Stimulated activated CD4-positive, alpha-beta T cell treated with anti-CD3 and anti-CD28 coated beads, Interleukin-12 subunit alpha, Interleukin-12 subunit beta, amount 100 ng/mL, for 4 hours (primary cell): Measurements from ENCODE around the gene HIPK4.
A peak's percentile ranks its signal among the peaks of the same experiment; 100 is the strongest.
"Not testable (repeated sequence)": the region's sequence is repeated elsewhere in the genome, so short reads cannot be mapped to it uniquely, and the experiment has no call there.

ENCODE experiments used
- DNase-seq: peaks from one replicate; pipeline ENCODE4 v3.0.0-alpha.2; 2020

The HIPK4 gene

GRCh38 chr19:40390084-40390742 is at the start of gene HIPK4:
TSS of gene HIPK4 (minus strand) at chr19:40390181. CDS start at chr19:40389902, 279 bp downstream.
- no peak for DNase-seq

- DNase-seq = no peak
Measured at GRCh38 chr19:40438284-40438683, 48.3 kb upstream of the HIPK4 start.

- peak; percentile 43 for DNase-seq
Measured at GRCh38 chr19:40433391-40434216, 43.6 kb upstream of the HIPK4 start.

GRCh38 chr19:40432760-40433159 is 42.8 kb upstream of the HIPK4 start:
- not testable (repeated sequence) for DNase-seq

GRCh38 chr19:40431698-40432097 is 41.7 kb upstream of the HIPK4 start:
- no peak for DNase-seq

- DNase-seq = not testable (repeated sequence)
Measured at GRCh38 chr19:40430242-40430641, 40.3 kb upstream of the HIPK4 start.

GRCh38 chr19:40428197-40428596 is 38.2 kb upstream of the HIPK4 start:
- DNase-seq = not testable (repeated sequence)

- peak; percentile 100 for DNase-seq
Measured at GRCh38 chr19:40425450-40426287, 35.7 kb upstream of the HIPK4 start, which contains the start of gene SERTAD1. TSS of gene SERTAD1 (minus strand) at chr19:40425992. CDS start at chr19:40423546, 2,446 bp downstream.

- DNase-seq = peak; percentile 11
Measured at GRCh38 chr19:40424637-40425449, 34.9 kb upstream of the HIPK4 start.

GRCh38 chr19:40423938-40424337 is 34.0 kb upstream of the HIPK4 start:
- DNase-seq = no peak

GRCh38 chr19:40422748-40423566 is 33.0 kb upstream of the HIPK4 start:
- DNase-seq = no peak

- DNase-seq = no peak
Measured at GRCh38 chr19:40421993-40422747, 32.2 kb upstream of the HIPK4 start.

- peak; percentile 65 for DNase-seq
Measured at GRCh38 chr19:40420766-40421765, 31.1 kb upstream of the HIPK4 start.

GRCh38 chr19:40420451-40420765 is 30.4 kb upstream of the HIPK4 start:
- DNase-seq = no peak

- no peak for DNase-seq
Measured at GRCh38 chr19:40419780-40420179, 29.8 kb upstream of the HIPK4 start.

- DNase-seq = no peak
Measured at GRCh38 chr19:40419066-40419612, 29.2 kb upstream of the HIPK4 start.

GRCh38 chr19:40418040-40418439 is 28.1 kb upstream of the HIPK4 start:
- no peak for DNase-seq

- no peak for DNase-seq
Measured at GRCh38 chr19:40417643-40417981, 27.6 kb upstream of the HIPK4 start.
